SK-N-MC (cell line): ENCODE data around the gene PTPRK.

Source experiments
- DNase-seq: peaks from one replicate; pipeline ENCODE4 v3.0.0-alpha.2; 2011; ENCODE audit warnings: low read depth, low spot score
- H3K27ac ChIP-seq: fragments of 200-600 bp; sonication (generic); 2 replicates; pipeline ENCODE4 v1.5.1; 2016; ENCODE audit warnings: mixed run types
- H3K36me3 ChIP-seq: fragments of 200-600 bp; sonication (generic); 2 replicates; pipeline ENCODE4 v1.6.1; 2017; ENCODE audit warnings: antibody characterized with exemption, low read length, mixed read lengths; ENCODE audit not compliant: insufficient read depth
- H3K4me3 ChIP-seq: fragments of 200-600 bp; sonication (generic); 2 replicates; pipeline ENCODE4 v1.5.1; 2016
- H3K9ac ChIP-seq: fragments of 200-600 bp; sonication (generic); 2 replicates; pipeline ENCODE4 v1.8.0; 2017; ENCODE audit warnings: mixed run types, mixed read lengths; ENCODE audit not compliant: insufficient read length
- H3K9me3 ChIP-seq: fragments of 200-600 bp; sonication (generic); 2 replicates; pipeline ENCODE4 v1.6.1; 2017; ENCODE audit warnings: low read depth, mild to moderate bottlenecking, antibody characterized with exemption, low read length, moderate library complexity, mixed read lengths
- EZH2 ChIP-seq: fragments of 200-600 bp; sonication (generic); IDR thresholded peaks from one replicate; pipeline ENCODE4 v1.6.1; 2017; ENCODE audit warnings: antibody characterized with exemption
- FOXP2 ChIP-seq: optimal IDR thresholded peaks from 2 replicates; pipeline ENCODE3; 2011; ENCODE audit warnings: mild to moderate bottlenecking, moderate library complexity; ENCODE audit not compliant: insufficient read depth; ENCODE audit errors: extremely low read length, control extremely low read depth
- POLR2AphosphoS5 ChIP-seq: IDR thresholded peaks from 2 replicates; pipeline ENCODE4 v1.6.1; 2012; ENCODE audit warnings: mild to moderate bottlenecking, low read depth, low read length, borderline replicate concordance

The PTPRK gene

GRCh38 chr6:128063850-128064539, 456.4 kb downstream of the PTPRK start:
- DNase-seq: no peak
- TF ChIP-seq EZH2 (no peak), POLR2AphosphoS5 (no peak), FOXP2 (no peak)
- H3K9ac ChIP-seq: peak overlapping the region; percentile 5
- no peaks in the 10 kb centered on the region for H3K36me3 ChIP-seq
- peak overlapping the region; percentile 56 for H3K27ac ChIP-seq
- no peaks in the 10 kb centered on the region for H3K9me3 ChIP-seq
- H3K4me3 ChIP-seq: peak overlapping the region; percentile 32

GRCh38 chr6:128062882-128063603, 457.4 kb downstream of the PTPRK start:
- no peak overlapping the region for H3K4me3 ChIP-seq
- no peak for DNase-seq
- TF ChIP-seq POLR2AphosphoS5 (no peak), FOXP2 (no peak), EZH2 (no peak)
- no peaks in the 10 kb centered on the region for H3K36me3 ChIP-seq
- H3K9me3 ChIP-seq: no peaks in the 10 kb centered on the region
- H3K9ac ChIP-seq: no peak overlapping the region
- H3K27ac ChIP-seq: no peak overlapping the region

- Histone ChIP-seq H3K27ac (no peak overlapping the region), H3K4me3 (no peak overlapping the region), H3K36me3 (no peaks in the 10 kb centered on the region), H3K9me3 (no peaks in the 10 kb centered on the region), H3K9ac (no peak overlapping the region)
- no peak for DNase-seq
- TF ChIP-seq FOXP2 (no peak), POLR2AphosphoS5 (no peak), EZH2 (no peak)
Observed at GRCh38 chr6:128057946-128058345, 462.5 kb downstream of the PTPRK start.

- Histone ChIP-seq H3K36me3 (no peaks in the 10 kb centered on the region), H3K9me3 (no peaks in the 10 kb centered on the region), H3K4me3 (no peak overlapping the region), H3K9ac (no peak overlapping the region), H3K27ac (no peak overlapping the region)
- no peak for TF ChIP-seq POLR2AphosphoS5
- TF ChIP-seq FOXP2: no peak
- no peak for TF ChIP-seq EZH2
- DNase-seq: no peak
Observed at GRCh38 chr6:128057541-128057940, 462.9 kb downstream of the PTPRK start.

- no peak for TF ChIP-seq POLR2AphosphoS5
- no peak for TF ChIP-seq FOXP2
- no peak for TF ChIP-seq EZH2
- H3K4me3 ChIP-seq: no peak overlapping the region
- H3K9ac ChIP-seq: no peak overlapping the region
- no peak for DNase-seq
- H3K9me3 ChIP-seq: no peaks in the 10 kb centered on the region
- no peak overlapping the region for H3K27ac ChIP-seq
- no peaks in the 10 kb centered on the region for H3K36me3 ChIP-seq
Observed at GRCh38 chr6:128053109-128053508, 467.3 kb downstream of the PTPRK start.

GRCh38 chr6:128047989-128048388, 472.4 kb downstream of the PTPRK start:
- peaks cover 5% of the 10 kb centered on the region for H3K36me3 ChIP-seq
- H3K4me3 ChIP-seq: no peak overlapping the region
- no peak for DNase-seq
- no peak overlapping the region for H3K9ac ChIP-seq
- no peak overlapping the region for H3K27ac ChIP-seq
- H3K9me3 ChIP-seq: no peaks in the 10 kb centered on the region
- no peak for TF ChIP-seq POLR2AphosphoS5
- no peak for TF ChIP-seq EZH2
- TF ChIP-seq FOXP2: no peak

GRCh38 chr6:128046033-128046432, 474.4 kb downstream of the PTPRK start:
- peak; percentile 83 for DNase-seq
- no peak overlapping the region for H3K9ac ChIP-seq
- H3K36me3 ChIP-seq: peaks cover 9% of the 10 kb centered on the region
- TF ChIP-seq POLR2AphosphoS5 (peak; percentile 60; the same call in 1 of the 2 replicates), EZH2 (no peak)
- H3K9me3 ChIP-seq: 0 out of 2 replicates have a peak, but pooled peaks cover 3% of the 10 kb centered on the region
- H3K27ac ChIP-seq: peak overlapping the region; percentile 72; the same call in 1 of the 2 replicates
- peak overlapping the region; percentile 21; the same call in 1 of the 2 replicates for H3K4me3 ChIP-seq

GRCh38 chr6:128039543-128039942, 480.9 kb downstream of the PTPRK start:
- Histone ChIP-seq H3K4me3 (no peak overlapping the region), H3K9ac (no peak overlapping the region), H3K27ac (no peak overlapping the region), H3K9me3 (0 out of 2 replicates have a peak, but pooled peaks cover 3% of the 10 kb centered on the region), H3K36me3 (peaks cover 9% of the 10 kb centered on the region)
- DNase-seq: no peak
- no peak for TF ChIP-seq POLR2AphosphoS5
- no peak for TF ChIP-seq FOXP2
- no peak for TF ChIP-seq EZH2
